H1 (cell line): ENCODE data around the gene KCNA10. TPM values are rescaled to one million over a fixed set of nuclear protein-coding genes. Genes with fewer than 3 reads are reported as not detected.

Experiments used
- CTCF ChIA-PET: fragments of 300-600 bp; sonication (Branson Sonifier 250); formaldehyde crosslinking; loops from one replicate; lab custom pipeline; 2021; ENCODE audit not compliant: partially characterized antibody; lab: Charles Lee
- POLR2A ChIA-PET: fragments of 300-600 bp; sonication (Branson Sonifier 250); formaldehyde crosslinking; loops from one replicate; lab custom pipeline; 2021; ENCODE audit warnings: inconsistent platforms; ENCODE audit not compliant: partially characterized antibody; lab: Charles Lee
- DNase-seq, 2 experiments: peaks; one replicate each; pipeline versions ENCODE4 v3.0.0 to v3.0.0-alpha.2; 2010 to 2022; ENCODE audit warnings: low spot score in 2 of 2, low read depth in 1 of 2, mixed read lengths in 1 of 2
- FAIRE-seq: peaks from 2 replicates; lab custom pipeline; 2011; peaks lifted over from hg19 to GRCh38; lab: Jason Lieb, UNC
- H2AFZ ChIP-seq: 2 replicates; pipeline ENCODE4 v1.8.1; 2012; ENCODE audit warnings: low read length, inconsistent platforms
- H2AK5ac ChIP-seq: 2 replicates; pipeline ENCODE4 v1.6.1; 2013; ENCODE audit warnings: low read depth, low read length
- H2BK120ac ChIP-seq: replicated peaks from 2 replicates; pipeline ENCODE3; 2013; ENCODE audit warnings: low read depth, low read length, inconsistent platforms
- H2BK12ac ChIP-seq: 2 replicates; pipeline ENCODE4 v1.6.1; 2013; ENCODE audit warnings: low read depth, low read length
- H2BK15ac ChIP-seq: 2 replicates; pipeline ENCODE4 v1.6.1; 2013; ENCODE audit warnings: low read length
- H2BK20ac ChIP-seq: 2 replicates; pipeline ENCODE4 v1.6.1; 2013; ENCODE audit warnings: low read length
- H2BK5ac ChIP-seq: 2 replicates; pipeline ENCODE4 v1.6.1; 2013; ENCODE audit warnings: low read depth, low read length
- H3K14ac ChIP-seq: 2 replicates; pipeline ENCODE4 v1.6.1; 2013; ENCODE audit warnings: inconsistent platforms; ENCODE audit not compliant: insufficient read length
- H3K18ac ChIP-seq: 2 replicates; pipeline ENCODE4 v1.6.1; 2013; ENCODE audit warnings: low read length; ENCODE audit errors: extremely low read depth
- H3K23ac ChIP-seq: 2 replicates; pipeline ENCODE4 v1.6.1; 2013; ENCODE audit warnings: inconsistent platforms; ENCODE audit not compliant: insufficient read length
- H3K23me2 ChIP-seq: 2 replicates; pipeline ENCODE4 v1.6.1; 2013; ENCODE audit warnings: low read depth, low read length
- H3K27ac ChIP-seq: 2 replicates; pipeline ENCODE4 v1.6.1; 2011; ENCODE audit warnings: low read depth, low read length, inconsistent platforms
- H3K27me3 ChIP-seq, 4 experiments: replicated peaks in 1 of 4; 1 replicate in 1 of 4; 2 replicates in 3 of 4; pipeline versions ENCODE4 v1.6.1 to v1.8.1; 2011 to 2013; ENCODE audit warnings: low read length in 3 of 4, mild to moderate bottlenecking in 3 of 4, inconsistent platforms in 2 of 4, mixed read lengths in 2 of 4, moderate library complexity in 1 of 4; ENCODE audit not compliant: control insufficient read depth in 3 of 4, insufficient read depth in 3 of 4; ENCODE audit errors: extremely low read depth in 1 of 4
- H3K36me3 ChIP-seq, 4 experiments: 2 replicates each; pipeline versions ENCODE4 v1.6.1 to v1.8.1; 2011 to 2013; ENCODE audit warnings: mild to moderate bottlenecking in 4 of 4, low read length in 3 of 4, moderate library complexity in 2 of 4, control low read depth in 1 of 4, inconsistent platforms in 1 of 4; ENCODE audit not compliant: insufficient read depth in 4 of 4, control insufficient read depth in 2 of 4
- H3K4ac ChIP-seq: replicated peaks from 2 replicates; pipeline ENCODE3; 2013; ENCODE audit warnings: low read length, low read depth, mixed read lengths, inconsistent platforms; ENCODE audit not compliant: insufficient read length
- H3K4me1 ChIP-seq, 4 experiments: replicated peaks in 1 of 4; 1 replicate in 1 of 4; 2 replicates in 3 of 4; pipeline versions ENCODE4 v1.6.1 to v1.8.1; 2011 to 2013; ENCODE audit warnings: low read length in 3 of 4, inconsistent platforms in 2 of 4, mixed read lengths in 1 of 4; ENCODE audit not compliant: insufficient read depth in 4 of 4, control insufficient read depth in 3 of 4
- H3K4me2 ChIP-seq, 2 experiments: 2 replicates each; pipeline versions ENCODE4 v1.6.1 to v1.8.1; 2011 to 2013; ENCODE audit warnings: low read depth in 2 of 2, low read length in 2 of 2, control low read depth in 1 of 2, inconsistent platforms in 1 of 2, mild to moderate bottlenecking in 1 of 2; ENCODE audit not compliant: insufficient read depth in 1 of 2
- H3K4me3 ChIP-seq, 4 experiments: fragments of 200-600, 300-600 bp in 1 of 4; sonication (generic), shearing (Covaris generic), sonication (Bioruptor Twin) in 1 of 4; 2 replicates each; pipeline versions ENCODE4 v1.5.1 to v1.8.1; 2011 to 2016; ENCODE audit warnings: low read length in 4 of 4, low read depth in 3 of 4, control low read depth in 2 of 4, inconsistent platforms in 2 of 4, mild to moderate bottlenecking in 2 of 4, mixed read lengths in 1 of 4, moderate library complexity in 1 of 4; ENCODE audit not compliant: insufficient read depth in 2 of 4; ENCODE audit errors: extremely low read depth in 1 of 4
- H3K56ac ChIP-seq: replicated peaks from 2 replicates; pipeline ENCODE3; 2013; ENCODE audit warnings: low read depth, mild to moderate bottlenecking, mixed read lengths, low read length, inconsistent platforms; ENCODE audit not compliant: insufficient read length
- H3K79me1 ChIP-seq: 2 replicates; pipeline ENCODE4 v1.6.1; 2013; ENCODE audit warnings: low read depth, low read length, control low read depth
- H3K79me2 ChIP-seq, 2 experiments: 2 replicates each; pipeline versions ENCODE4 v1.6.1 to v1.8.1; 2012 to 2013; ENCODE audit warnings: low read length in 2 of 2, mild to moderate bottlenecking in 2 of 2, inconsistent platforms in 1 of 2; ENCODE audit not compliant: insufficient read depth in 2 of 2, control insufficient read depth in 1 of 2
- H3K9ac ChIP-seq, 4 experiments: replicated peaks in 1 of 4; 1 replicate in 1 of 4; 2 replicates in 3 of 4; pipeline versions ENCODE4 v1.6.1 to v1.8.1; 2011 to 2013; ENCODE audit warnings: low read depth in 3 of 4, low read length in 3 of 4, control low read depth in 2 of 4, mild to moderate bottlenecking in 2 of 4, moderate library complexity in 2 of 4, inconsistent platforms in 1 of 4; ENCODE audit errors: extremely low read depth in 1 of 4
- H3K9me3 ChIP-seq, 2 experiments: 2 replicates each; pipeline versions ENCODE4 v1.6.1 to v1.8.1; 2012 to 2013; ENCODE audit warnings: mild to moderate bottlenecking in 2 of 2, moderate library complexity in 2 of 2, control low read depth in 1 of 2, inconsistent platforms in 1 of 2, low read depth in 1 of 2, low read length in 1 of 2, mixed read lengths in 1 of 2; ENCODE audit not compliant: insufficient read depth in 2 of 2
- H4K20me1 ChIP-seq, 2 experiments: replicated peaks in 1 of 2; 2 replicates each; pipeline versions ENCODE3 to v1.8.1; 2011 to 2013; ENCODE audit warnings: inconsistent platforms in 2 of 2, low read length in 2 of 2, mild to moderate bottlenecking in 1 of 2; ENCODE audit not compliant: insufficient read depth in 2 of 2, control insufficient read depth in 1 of 2
- H4K5ac ChIP-seq: 2 replicates; pipeline ENCODE4 v1.6.1; 2013; ENCODE audit warnings: low read length, low read depth, mixed read lengths, inconsistent platforms; ENCODE audit not compliant: insufficient read length
- H4K8ac ChIP-seq: 2 replicates; pipeline ENCODE4 v1.8.0; 2013; ENCODE audit warnings: mild to moderate bottlenecking, moderate library complexity, low read length, inconsistent platforms; ENCODE audit not compliant: insufficient read depth; ENCODE audit errors: extremely low read depth
- H4K91ac ChIP-seq: replicated peaks from 2 replicates; pipeline ENCODE3; 2013; ENCODE audit warnings: low read length, mixed read lengths, inconsistent platforms; ENCODE audit not compliant: insufficient read length
- BACH1 ChIP-seq: IDR thresholded peaks from 2 replicates; pipeline ENCODE4 v1.6.1; 2012; ENCODE audit warnings: low read length, improper control_type of control experiment
- CBX8 ChIP-seq: fragments of 300-800, 300-1000 bp; sonication (generic); IDR thresholded peaks from 2 replicates; pipeline ENCODE4 v1.7.1; 2016; ENCODE audit warnings: low read depth, low read length, borderline replicate concordance
- CHD1 ChIP-seq: IDR thresholded peaks from 2 replicates; pipeline ENCODE4 v1.6.1; 2012; ENCODE audit warnings: low read depth, low read length, improper control_type of control experiment
- EP300 ChIP-seq, 2 experiments: IDR thresholded peaks; 1 replicate in 1 of 2; 2 replicates in 1 of 2; pipeline ENCODE4 v1.6.1; 2011 to 2012; ENCODE audit warnings: low read depth in 2 of 2, low read length in 2 of 2, mild to moderate bottlenecking in 2 of 2, borderline replicate concordance in 1 of 2, inconsistent platforms in 1 of 2, moderate library complexity in 1 of 2
- KDM1A ChIP-seq: fragments of 200-600, 300-600 bp; sonication (generic); IDR thresholded peaks from 2 replicates; pipeline ENCODE4 v1.7.1; 2016; ENCODE audit warnings: mild to moderate bottlenecking, low read length, borderline replicate concordance
- KDM5A ChIP-seq: fragments of 200-600 bp; IDR thresholded peaks from 2 replicates; pipeline ENCODE4 v1.7.1; 2012; ENCODE audit warnings: mild to moderate bottlenecking, low read length, inconsistent platforms, mixed read lengths
- RAD21 ChIP-seq, 2 experiments: IDR thresholded peaks in 1 of 2; conservative IDR thresholded peaks in 1 of 2; 2 replicates each; pipeline ENCODE4 v1.6.1; 2011; ENCODE audit warnings: low read depth in 2 of 2, low read length in 2 of 2, improper control_type of control experiment in 1 of 2, inconsistent platforms in 1 of 2, mild to moderate bottlenecking in 1 of 2, moderate library complexity in 1 of 2
- RBBP5 ChIP-seq: IDR thresholded peaks from 2 replicates; pipeline ENCODE4 v1.7.1; 2012; ENCODE audit warnings: low read depth, mild to moderate bottlenecking, inconsistent platforms, low read length, moderate library complexity, borderline replicate concordance
- RNF2 ChIP-seq: fragments of 200-900, 300-1000 bp; sonication (generic); IDR thresholded peaks from 2 replicates; pipeline ENCODE4 v1.7.1; 2016; ENCODE audit warnings: borderline replicate concordance, low read depth, mild to moderate bottlenecking, antibody characterized with exemption, low read length; ENCODE audit not compliant: poor library complexity, severe bottlenecking; ENCODE audit errors: missing control alignments
- RXRA ChIP-seq: IDR thresholded peaks from 2 replicates; pipeline ENCODE4 v1.6.1; 2011; ENCODE audit warnings: low read depth, mild to moderate bottlenecking, low read length, moderate library complexity; ENCODE audit not compliant: insufficient read depth
- SP4 ChIP-seq: IDR thresholded peaks from 2 replicates; pipeline ENCODE4 v1.6.1; 2012; ENCODE audit warnings: low read length, inconsistent platforms
- SRF ChIP-seq: IDR thresholded peaks from 2 replicates; pipeline ENCODE4 v1.6.1; 2011; ENCODE audit warnings: mild to moderate bottlenecking, low read depth, low read length, moderate library complexity
- SUZ12 ChIP-seq: fragments of 200-600 bp; sonication (generic); IDR thresholded peaks from 2 replicates; pipeline ENCODE4 v1.6.1; 2012; ENCODE audit warnings: mild to moderate bottlenecking, inconsistent platforms, low read length, moderate library complexity, mixed read lengths
- ZNF274 ChIP-seq: IDR thresholded peaks from 2 replicates; pipeline ENCODE4 v1.7.0; 2012; ENCODE audit warnings: low read length, borderline replicate concordance; ENCODE audit errors: extremely low read depth
- WGBS, 2 experiments: shearing (Covaris generic) in 1 of 2; methylation state at CpG; one replicate each; pipeline versions ENCODE4 v1.1.6 to v1.1.7; 2013 to 2015; ENCODE audit warnings: low lambda C conversion rate in 2 of 2, mixed read lengths in 2 of 2, inconsistent platforms in 1 of 2, low coverage in 1 of 2, missing lambda C conversion rate in 1 of 2; ENCODE audit not compliant: insufficient replicate concordance in 2 of 2, insufficient coverage in 1 of 2, insufficient read length in 1 of 2; ENCODE audit errors: extremely low coverage in 1 of 2, missing lambda C conversion rate in 1 of 2; 5-methylcytosine and 5-hydroxymethylcytosine counted together
- polyA plus RNA-seq, 7 experiments: library from polyadenylated mRNA; depleted of rRNA in 3 of 7; stranded (reverse) in 5 of 7; unstranded in 2 of 7; fragments of >200 nt in 5 of 7; fragments of 200-250 nt in 2 of 7; gene quantifications; 1 replicate in 5 of 7; 2 replicates in 1 of 7; 4 replicates in 1 of 7; pipeline versions ENCODE4 v1.2.1 to v1.2.3, GENCODE V29; 2011 to 2013; ENCODE audit warnings: missing spikeins in 2 of 7, mixed read lengths in 2 of 7
- total RNA-seq: library from RNA; stranded (reverse); fragmentation: NEBNext Ultra II Directional; extraction: Animal tissue kit (Norgen Biotek cat#: 25700); gene quantifications from 2 replicates; pipeline ENCODE4 v1.2.1, GENCODE V29; 2021

The KCNA10 gene
- total and polyA plus RNA-seq, 2 of the 8 experiments (the other 6 are each of a cell fraction or from before 2014, with no cell fraction given) = not detected

DNA sequence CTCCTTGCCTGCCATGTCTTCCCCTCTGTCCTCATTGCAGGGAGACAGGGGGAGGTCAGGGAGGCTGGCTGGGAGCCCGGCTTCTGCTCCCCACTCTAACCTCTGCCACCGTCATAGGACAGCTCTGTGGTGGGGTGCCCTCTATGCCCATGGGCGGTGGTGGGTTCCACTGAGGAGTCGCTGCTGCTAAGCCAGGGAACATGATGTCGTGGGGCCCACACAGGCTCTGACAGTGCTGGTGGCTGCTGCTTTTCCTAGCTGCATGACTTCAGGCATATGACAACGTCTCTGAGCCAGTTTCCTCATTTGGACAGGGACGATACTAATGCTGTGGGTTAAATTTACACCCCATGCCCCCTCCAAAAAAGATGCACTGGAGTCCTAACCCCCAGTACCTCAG is 14.7 kb downstream of the KCNA10 start:
- Histone ChIP-seq H2BK20ac (no peak overlapping the region), H3K14ac (no peak overlapping the region), H3K9ac (no peak overlapping the region), H4K20me1 (no peaks in the 10 kb centered on the region), H4K8ac (no peak overlapping the region), H3K23ac (no peak overlapping the region), H3K56ac (no peak overlapping the region), H4K5ac (no peak overlapping the region), H2AK5ac (no peak overlapping the region), H2BK15ac (no peak overlapping the region), H2BK5ac (no peak overlapping the region), H3K4ac (no peak overlapping the region), H3K27me3 (no peaks in the 10 kb centered on the region; a peak in 2 of 7 replicates), H3K18ac (no peak overlapping the region), H2BK12ac (no peak overlapping the region), H4K91ac (no peak overlapping the region), H3K23me2 (no peaks in the 10 kb centered on the region), H3K79me2 (no peaks in the 10 kb centered on the region), H3K4me1 (peaks cover 0 to 7% (median 2%) of the 10 kb centered on the region in 4 experiments; a peak in 3 of 7 replicates), H3K4me2 (no peak overlapping the region), H2AFZ (no peak overlapping the region), H3K36me3 (no peaks in the 10 kb centered on the region), H3K4me3 (no peak overlapping the region), H2BK120ac (no peak overlapping the region), H3K79me1 (no peaks in the 10 kb centered on the region), H3K9me3 (no peaks in the 10 kb centered on the region), H3K27ac (no peak overlapping the region)
- 81% methylated on average over 7 of the region's 7 CpGs; no CpG with 5 or more reads in 1 of the 2 experiments for WGBS, 2 experiments
- DNase-seq (no peak), FAIRE-seq (no peak)
- ChIA-PET POLR2A (no interaction called here), CTCF (interaction anchor here (0.6 to 3.1 kb wide), 4 partner anchors 9 to 278 kb away, joined by 3 to 23 read pairs (median 4); no protein-coding TSS in a partner anchor)
- TF ChIP-seq CHD1 (no peak), ZNF274 (no peak), RBBP5 (no peak), EP300 (IDR thresholded peaks at IDR 0.05; ENCODE audit: borderline replicate concordance in 1 of 2, low read depth in 2 of 2, low read length in 2 of 2) (no peak), RXRA (no peak), SRF (no peak), CBX8 (no peak), KDM1A (no peak), SUZ12 (no peak), RAD21 (IDR thresholded peaks at IDR 0.05 in 1 of 2, conservative IDR thresholded peaks at IDR 0.05 in 1 of 2; ENCODE audit: low read depth in 2 of 2, low read length in 2 of 2) (no peak), RNF2 (no peak), KDM5A (no peak), SP4 (no peak), BACH1 (no peak)
